ENCODE measurements around the gene GALNT2.

GRCh38 chr1:230300322-230301301 lies 233.6 kb downstream of the GALNT2 start:
- no peak for TF ChIP-seq CTCF (IDR thresholded peaks at IDR 0.05; ENCODE audit: poor library complexity)
- TF ChIP-seq EZH2 (IDR thresholded peaks at IDR 0.05; ENCODE audit: borderline replicate concordance): no peak
